PC-3 (cell line): Measurements from ENCODE around the gene OSBPL6. TPM values are rescaled to one million over a fixed set of nuclear protein-coding genes. Genes with fewer than 3 reads are reported as not detected.

ENCODE experiments used
- ATAC-seq: fragments of 200-7000 bp; cut with Tn5 transposase; 2 replicates; pipeline ENCODE4 v1.9.1; 2020; ENCODE audit warnings: mild to moderate bottlenecking, moderate library complexity
- Bru-seq: library from RNA; stranded (reverse); fragments of 400-500 nt; gene quantifications from one replicate; lab custom pipeline; 2021; lab: Mats Ljungman, UMichigan
- BruChase-seq, 2 experiments: library from RNA; stranded (reverse); fragments of 400-500 nt; gene quantifications; one replicate each; lab custom pipeline; 2021; lab: Mats Ljungman, UMichigan
- BruUV-seq: library from RNA; stranded (reverse); fragments of 400-500 nt; replicated peaks from 2 replicates; lab custom pipeline; 2021; lab: Mats Ljungman, UMichigan
- CTCF ChIA-PET: fragments of 300-600 bp; sonication (Branson Sonifier 250); formaldehyde crosslinking; loops from one replicate; lab custom pipeline; 2022; ENCODE audit warnings: antibody characterized with exemption; lab: Charles Lee
- POLR2A ChIA-PET: fragments of 300-600 bp; sonication (Branson Sonifier 250); formaldehyde crosslinking; loops from one replicate; lab custom pipeline; 2022; ENCODE audit warnings: antibody characterized with exemption; ENCODE audit not compliant: unreplicated experiment; lab: Charles Lee
- DNase-seq: peaks from one replicate; pipeline ENCODE4 v3.0.0-alpha.2; 2015
- H2AFZ ChIP-seq: fragments of 300-600 bp; sonication (generic); 2 replicates; pipeline ENCODE4 v1.6.0; 2016; ENCODE audit warnings: antibody characterized with exemption, low read length
- H3F3A ChIP-seq: fragments of 300-600 bp; sonication (generic); one replicate; pipeline ENCODE4 v1.6.0; 2017; ENCODE audit warnings: antibody characterized with exemption, low read length, control low read depth, mild to moderate bottlenecking; ENCODE audit not compliant: unreplicated experiment
- H3K27ac ChIP-seq: fragments of 300-600 bp; sonication (generic); 2 replicates; pipeline ENCODE4 v1.5.1; 2016; ENCODE audit warnings: mild to moderate bottlenecking, low read length
- H3K27me3 ChIP-seq: fragments of 300-600 bp; sonication (generic); 2 replicates; pipeline ENCODE4 v1.6.1; 2016; ENCODE audit warnings: low read length, mixed read lengths
- H3K36me3 ChIP-seq: fragments of 300-600 bp; sonication (generic); 2 replicates; pipeline ENCODE4 v1.6.1; 2016; ENCODE audit warnings: low read depth, mixed run types, low read length, mixed read lengths
- H3K4me1 ChIP-seq: fragments of 300-600 bp; sonication (generic); 2 replicates; pipeline ENCODE4 v1.5.1; 2016; ENCODE audit warnings: low read length; ENCODE audit not compliant: insufficient read depth
- H3K4me2 ChIP-seq: fragments of 300-600 bp; sonication (generic); 2 replicates; pipeline ENCODE4 v1.6.0; 2016; ENCODE audit warnings: low read length
- H3K4me3 ChIP-seq: fragments of 300-600 bp; sonication (generic); 2 replicates; pipeline ENCODE4 v1.5.1; 2016; ENCODE audit warnings: mild to moderate bottlenecking, low read length, mixed read lengths
- H3K79me2 ChIP-seq: fragments of 300-600 bp; sonication (generic); 2 replicates; pipeline ENCODE4 v1.6.1; 2017; ENCODE audit warnings: low read length, mixed read lengths
- H3K9ac ChIP-seq: fragments of 300-600 bp; sonication (generic); 2 replicates; pipeline ENCODE4 v1.6.0; 2016; ENCODE audit warnings: mild to moderate bottlenecking, low read length
- H3K9me2 ChIP-seq: fragments of 300-600 bp; sonication (generic); replicated peaks from 2 replicates; pipeline ENCODE4 v1.6.1; 2016; ENCODE audit warnings: mixed run types, low read length, mixed read lengths
- H3K9me3 ChIP-seq: fragments of 300-600 bp; sonication (generic); 2 replicates; pipeline ENCODE4 v1.6.1; 2016; ENCODE audit warnings: low read length, mixed read lengths
- H4K20me1 ChIP-seq: fragments of 300-600 bp; sonication (generic); 2 replicates; pipeline ENCODE4 v1.6.1; 2016; ENCODE audit warnings: low read length, mixed read lengths
- CTCF ChIP-seq: fragments of 300-600 bp; sonication (generic); conservative IDR thresholded peaks from 2 replicates; pipeline ENCODE4 v1.5.1; 2017; ENCODE audit warnings: antibody characterized with exemption, low read depth, mild to moderate bottlenecking, low read length
- EZH2 ChIP-seq: fragments of 300-600 bp; sonication (generic); IDR thresholded peaks from one replicate; pipeline ENCODE4 v1.6.1; 2017; ENCODE audit warnings: antibody characterized with exemption, mild to moderate bottlenecking, low read length; ENCODE audit not compliant: unreplicated experiment
- EZH2phosphoT487 ChIP-seq: fragments of 300-600 bp; sonication (generic); IDR thresholded peaks from 2 replicates; pipeline ENCODE4 v1.6.1; 2018; ENCODE audit warnings: mild to moderate bottlenecking, antibody characterized with exemption, low read length, borderline replicate concordance
- intact Hi-C: fragments of 100-400 bp; cut with micrococcal nuclease; formaldehyde crosslinking; loops from 2 replicates; pipeline ENCODE4 v1.9.0; 2023
- long read RNA-seq: library from polyadenylated mRNA; unstranded; transcript quantifications from one replicate; pipeline ENCODE4 v2.0.0, GENCODE V29; 2021; ENCODE audit not compliant: unreplicated experiment
- total RNA-seq: library from RNA; depleted of rRNA; stranded (reverse); fragments of >200 nt; gene quantifications from 2 replicates; pipeline ENCODE4 v1.2.3, GENCODE V29; 2014; rRNA removed

The OSBPL6 gene
- 2.8 and 4.0 TPM in 2 replicates for total RNA-seq
- percentile 68 among the genes with signal in this experiment for Bru-seq, nascent RNA
- percentile 57 among the genes with signal in this experiment for BruChase-seq, experiment 1, labeled RNA remaining after a 6-hour chase
- BruChase-seq, experiment 2, labeled RNA remaining after a 2-hour chase, result percentile 65 among the genes with signal in this experiment
- long read RNA-seq, full-length matches to known transcripts, result 16 of 71 reads
- long read RNA-seq, partial matches to known transcripts, result 15 of 71 reads
- long read RNA-seq, other reads (novel, unspliced or antisense), result 40 of 71 reads

- Histone ChIP-seq H3K27me3 (no peaks in the 10 kb centered on the region), H3K9me2 (no peaks in the 10 kb centered on the region), H3K4me2 (peak within 1 kb of the TSS; percentile 87), H3K9me3 (no peaks in the 10 kb centered on the region), H3K9ac (peak within 1 kb of the TSS; percentile 73), H4K20me1 (no peaks in the 10 kb centered on the region), H3F3A (no peaks in the 10 kb centered on the region), H3K4me1 (peaks cover 26% of the 10 kb centered on the region), H3K4me3 (peak within 1 kb of the TSS; percentile 83), H2AFZ (peak within 1 kb of the TSS; percentile 86), H3K27ac (peak within 1 kb of the TSS; percentile 19; the same call in 1 of the 2 replicates), H3K79me2 (peaks cover 19% of the 10 kb centered on the region), H3K36me3 (no peaks in the 10 kb centered on the region)
- ChIA-PET CTCF (interaction anchor here (0.6 to 0.7 kb wide), 2 partner anchors 54 to 225 kb away, joined by 3 read pairs; no protein-coding TSS in a partner anchor), POLR2A (interaction anchor here (0.6 kb wide), 1 partner anchor 94 kb away, joined by 8 read pairs; no protein-coding TSS in a partner anchor)
- peak; percentile 84 for DNase-seq
- peak; percentile 82 for ATAC-seq
- intact Hi-C loops, result loop anchor here (2.0 kb wide), 1 partner anchor 61 kb away; no protein-coding TSS in a partner anchor
- BruUV-seq, result TSS peak; percentile 80
- TF ChIP-seq CTCF, result peak; percentile 8; the same call in 1 of the 2 replicates
- TF ChIP-seq EZH2phosphoT487, result no peak
These were observed at the start of gene OSBPL6 for GRCh38 chr2:178193823-178194599. Gene OSBPL6, plus strand, starts transcription at chr2:178194512. Its CDS starts 111,673 bp downstream, at chr2:178306185.

GRCh38 chr2:178152033-178152432 lies 42.3 kb upstream of the OSBPL6 start:
- no peak overlapping the region for H3K4me2 ChIP-seq
- TF ChIP-seq CTCF (no peak), EZH2phosphoT487 (no peak), EZH2 (no peak)
- DNase-seq (no peak), ATAC-seq (no peak)
- no peaks in the 10 kb centered on the region for H3K79me2 ChIP-seq
- H3K27me3 ChIP-seq, result no peaks in the 10 kb centered on the region
- intact Hi-C loops, result no loop called here
- H3F3A ChIP-seq, result no peaks in the 10 kb centered on the region
- no peaks in the 10 kb centered on the region for H3K9me2 ChIP-seq
- no peaks in the 10 kb centered on the region for H3K4me1 ChIP-seq
- no peaks in the 10 kb centered on the region for H3K36me3 ChIP-seq
- H3K27ac ChIP-seq, result no peak overlapping the region
- CTCF ChIA-PET, result no interaction called here
- no peaks in the 10 kb centered on the region for H4K20me1 ChIP-seq
- H3K4me3 ChIP-seq, result no peak overlapping the region
- no peak overlapping the region for H2AFZ ChIP-seq
- no TSS peak for BruUV-seq
- H3K9me3 ChIP-seq, result no peaks in the 10 kb centered on the region
- POLR2A ChIA-PET, result no interaction called here
- no peak overlapping the region for H3K9ac ChIP-seq
